ENCODE results near the gene RAB31. TPM values are rescaled to one million over a fixed set of nuclear protein-coding genes. Genes with fewer than 3 reads are reported as not detected.

RAB31 gene
- polyA plus RNA-seq, 2 of the 4 experiments (the other 2 are of a cell fraction) = 16.9 to 46.3 TPM

GRCh38 chr18:9719421-9719981 is 11.4 kb downstream of the RAB31 start (continued):
- TF ChIP-seq REST (IDR thresholded peaks at IDR 0.05) (no peak), ZNF302 (CRISPR knock-in tag; IDR thresholded peaks at IDR 0.05) (no peak), CEBPB (IDR thresholded peaks at IDR 0.05) (0 out of 4 replicates have a peak, but pooled peaks of 1 of the 2 experiments have one; percentile 2), CBX8 (IDR thresholded peaks at IDR 0.05) (no peak), RFX5 (IDR thresholded peaks at IDR 0.05) (no peak), CBX2 (IDR thresholded peaks at IDR 0.05; ENCODE audit: borderline replicate concordance, low read depth) (no peak), ESRRA (IDR thresholded peaks at IDR 0.05; ENCODE audit: borderline replicate concordance, low read length) (no peak), ZFP36 (IDR thresholded peaks at IDR 0.05; ENCODE audit: borderline replicate concordance, partially characterized antibody) (no peak), BHLHE40 (IDR thresholded peaks at IDR 0.05; ENCODE audit: low read depth, low read length) (no peak), CHD4 (IDR thresholded peaks at IDR 0.05; ENCODE audit: borderline replicate concordance) (no peak), HDAC2 (IDR thresholded peaks at IDR 0.05) (no peak), GATA3 (IDR thresholded peaks at IDR 0.05; ENCODE audit: borderline replicate concordance) (peak; percentile 26; the same call in 1 of the 2 replicates), POLR2A (IDR thresholded peaks at IDR 0.05; ENCODE audit: low read length) (no peak), USF2 (IDR thresholded peaks at IDR 0.05) (no peak), ZC3H11A (IDR thresholded peaks at IDR 0.05) (no peak), HEYL (CRISPR knock-in tag; IDR thresholded peaks at IDR 0.05) (no peak), KDM1A (IDR thresholded peaks at IDR 0.05; ENCODE audit: low read depth) (no peak), TFCP2L1 (CRISPR knock-in tag; IDR thresholded peaks at IDR 0.05) (no peak), BCL3 (IDR thresholded peaks at IDR 0.05) (no peak), ZSCAN20 (CRISPR knock-in tag; IDR thresholded peaks at IDR 0.05) (no peak), MAFK (IDR thresholded peaks at IDR 0.05; ENCODE audit: partially characterized antibody) (no peak), FOSL2 (IDR thresholded peaks at IDR 0.05) (peak; percentile 64; the same call in 1 of the 2 replicates), FOSL2 (CRISPR knock-in tag; IDR thresholded peaks at IDR 0.05) (peak; percentile 94), NFE2L2 (conservative IDR thresholded peaks at IDR 0.05; ENCODE audit: low read length) (no peak), HES2 (IDR thresholded peaks at IDR 0.05) (no peak), HOXB13 (CRISPR knock-in tag; IDR thresholded peaks at IDR 0.05; ENCODE audit: low read depth) (no peak), MYC (IDR thresholded peaks at IDR 0.05; ENCODE audit: borderline replicate concordance, low read length) (no peak), ATOH8 (CRISPR knock-in tag; IDR thresholded peaks at IDR 0.05; ENCODE audit: low read depth) (no peak), KDM5A (IDR thresholded peaks at IDR 0.05) (no peak), HOXA7 (CRISPR knock-in tag; IDR thresholded peaks at IDR 0.05) (no peak), E2F6 (IDR thresholded peaks at IDR 0.05; ENCODE audit: borderline replicate concordance, low read depth) (no peak), SREBF2 (IDR thresholded peaks at IDR 0.05) (no peak), HOXB5 (CRISPR knock-in tag; IDR thresholded peaks at IDR 0.05) (no peak), RCOR1 (IDR thresholded peaks at IDR 0.05; ENCODE audit: low read depth, low read length) (no peak)

Measured in A549 (cell line).